Chondrocyte (in vitro differentiated cells): ENCODE data around the gene IL36B. TPM values are rescaled to one million over a fixed set of nuclear protein-coding genes. Genes with fewer than 3 reads are reported as not detected.

Source experiments
- DNase-seq: peaks from one replicate; pipeline ENCODE4 v3.0.0; 2021; ENCODE audit warnings: mixed read lengths, low spot score
- H3K27ac Mint-ChIP-seq: one replicate; pipeline ENCODE4 v1.8.0; 2021; ENCODE audit warnings: mild to moderate bottlenecking, moderate library complexity, mixed read lengths; ENCODE audit not compliant: unreplicated experiment
- H3K27me3 Mint-ChIP-seq: 2 replicates; pipeline ENCODE4 v1.8.0; 2021; ENCODE audit warnings: low read depth, mixed read lengths
- H3K36me3 Mint-ChIP-seq: 2 replicates; pipeline ENCODE4 v1.8.0; 2021; ENCODE audit warnings: low read depth, mixed read lengths
- H3K4me1 Mint-ChIP-seq: 2 replicates; pipeline ENCODE4 v1.8.0; 2021; ENCODE audit warnings: low read depth, mild to moderate bottlenecking, mixed read lengths
- H3K4me3 Mint-ChIP-seq: one replicate; pipeline ENCODE4 v1.8.0; 2021; ENCODE audit warnings: mild to moderate bottlenecking, moderate library complexity, mixed read lengths; ENCODE audit not compliant: unreplicated experiment
- H3K9me3 Mint-ChIP-seq: 2 replicates; pipeline ENCODE4 v1.8.0; 2021; ENCODE audit warnings: low read depth, mixed read lengths
- total RNA-seq: library from RNA; stranded (reverse); gene quantifications from 3 replicates; pipeline ENCODE4 v1.2.1, GENCODE V29; 2021
- TF ChIP-seq, protein P1 (sequence below): fragments of 200-600 bp; sonication (generic); IDR thresholded peaks from 2 replicates; pipeline ENCODE4 v1.5.0; 2021; ENCODE audit warnings: antibody characterized with exemption, mild to moderate bottlenecking, moderate library complexity

IL36B gene
- total RNA-seq, 1 donor from 2014 or later, result not detected

DNA sequence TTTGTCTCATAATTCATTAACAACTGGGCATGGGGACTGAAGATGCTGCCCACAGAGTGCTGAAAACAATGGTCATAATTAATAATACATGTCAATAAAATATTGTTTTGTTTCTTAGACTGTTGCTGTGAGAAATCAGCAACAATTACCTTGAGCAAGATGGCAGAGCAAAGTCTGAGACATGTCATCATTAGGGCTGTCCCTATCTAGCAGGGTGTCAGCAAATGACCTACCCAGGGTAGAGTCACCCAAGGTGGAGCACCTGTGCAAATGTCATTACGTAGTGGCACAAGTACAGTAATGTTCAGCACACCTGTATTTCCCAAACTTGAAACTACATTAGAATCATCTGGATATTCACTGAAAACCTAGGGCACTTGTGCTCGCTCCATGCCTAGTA lies 58.0 kb downstream of the IL36B start:
- Mint-ChIP-seq H3K27ac (no peak overlapping the region), H3K9me3 (peaks cover 27% of the 10 kb centered on the region), H3K4me3 (no peak overlapping the region), H3K36me3 (peaks cover 4% of the 10 kb centered on the region), H3K27me3 (peaks cover 33% of the 10 kb centered on the region), H3K4me1 (no peaks in the 10 kb centered on the region)
- no peak for DNase-seq
- TF ChIP-seq, protein P1, sequence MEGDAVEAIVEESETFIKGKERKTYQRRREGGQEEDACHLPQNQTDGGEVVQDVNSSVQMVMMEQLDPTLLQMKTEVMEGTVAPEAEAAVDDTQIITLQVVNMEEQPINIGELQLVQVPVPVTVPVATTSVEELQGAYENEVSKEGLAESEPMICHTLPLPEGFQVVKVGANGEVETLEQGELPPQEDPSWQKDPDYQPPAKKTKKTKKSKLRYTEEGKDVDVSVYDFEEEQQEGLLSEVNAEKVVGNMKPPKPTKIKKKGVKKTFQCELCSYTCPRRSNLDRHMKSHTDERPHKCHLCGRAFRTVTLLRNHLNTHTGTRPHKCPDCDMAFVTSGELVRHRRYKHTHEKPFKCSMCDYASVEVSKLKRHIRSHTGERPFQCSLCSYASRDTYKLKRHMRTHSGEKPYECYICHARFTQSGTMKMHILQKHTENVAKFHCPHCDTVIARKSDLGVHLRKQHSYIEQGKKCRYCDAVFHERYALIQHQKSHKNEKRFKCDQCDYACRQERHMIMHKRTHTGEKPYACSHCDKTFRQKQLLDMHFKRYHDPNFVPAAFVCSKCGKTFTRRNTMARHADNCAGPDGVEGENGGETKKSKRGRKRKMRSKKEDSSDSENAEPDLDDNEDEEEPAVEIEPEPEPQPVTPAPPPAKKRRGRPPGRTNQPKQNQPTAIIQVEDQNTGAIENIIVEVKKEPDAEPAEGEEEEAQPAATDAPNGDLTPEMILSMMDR, result no peak

DNA sequence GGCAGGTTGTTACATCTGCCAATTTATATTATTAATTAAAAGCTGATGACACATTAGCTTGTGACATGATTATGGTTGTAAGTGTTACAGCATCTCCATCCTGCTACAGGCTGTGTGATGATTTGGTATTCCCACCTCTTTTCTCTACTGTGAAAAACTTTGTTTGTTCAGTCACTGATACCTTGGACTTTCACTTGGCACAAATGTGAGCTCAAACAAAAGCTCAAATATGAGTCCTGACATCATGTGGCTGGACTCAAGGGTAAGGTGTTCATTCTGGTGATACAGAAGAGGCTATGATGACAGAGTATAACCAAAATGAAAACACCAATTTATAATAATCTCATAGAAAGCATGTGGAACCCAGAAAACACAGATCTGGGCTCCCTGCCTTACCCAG lies 58.8 kb downstream of the IL36B start:
- Mint-ChIP-seq H3K27me3 (peaks cover 33% of the 10 kb centered on the region), H3K4me3 (no peak overlapping the region), H3K27ac (no peak overlapping the region), H3K4me1 (no peaks in the 10 kb centered on the region), H3K9me3 (peaks cover 31% of the 10 kb centered on the region), H3K36me3 (peaks cover 4% of the 10 kb centered on the region)
- TF ChIP-seq, protein P1, result no peak
- DNase-seq, result no peak

DNA sequence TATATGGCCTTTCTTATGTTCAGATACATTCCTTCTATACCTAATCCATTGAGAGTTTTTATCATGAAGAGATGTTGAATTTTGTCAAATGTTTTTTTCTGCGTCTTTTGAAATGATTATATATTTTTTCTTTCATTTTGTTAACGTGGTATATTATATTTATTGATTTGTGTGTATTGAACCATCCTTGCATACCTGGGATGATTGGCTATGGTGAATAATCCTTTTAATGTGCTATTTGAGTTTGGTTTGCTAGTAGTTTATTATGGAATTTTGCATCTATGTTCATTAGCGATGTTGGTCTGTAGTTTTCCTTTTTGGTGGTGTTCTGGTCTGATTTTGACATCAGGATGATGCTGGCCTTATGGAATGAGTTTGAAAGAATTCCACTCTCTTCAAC lies 63.1 kb downstream of the IL36B start:
- DNase-seq, result no peak
- no peak overlapping the region for H3K27ac Mint-ChIP-seq
- peaks cover 36% of the 10 kb centered on the region for H3K27me3 Mint-ChIP-seq
- TF ChIP-seq, protein P1, result no peak
- no peaks in the 10 kb centered on the region for H3K4me1 Mint-ChIP-seq
- H3K9me3 Mint-ChIP-seq, result peaks cover 38% of the 10 kb centered on the region
- H3K36me3 Mint-ChIP-seq, result peaks cover 4% of the 10 kb centered on the region
- no peak overlapping the region for H3K4me3 Mint-ChIP-seq

DNA sequence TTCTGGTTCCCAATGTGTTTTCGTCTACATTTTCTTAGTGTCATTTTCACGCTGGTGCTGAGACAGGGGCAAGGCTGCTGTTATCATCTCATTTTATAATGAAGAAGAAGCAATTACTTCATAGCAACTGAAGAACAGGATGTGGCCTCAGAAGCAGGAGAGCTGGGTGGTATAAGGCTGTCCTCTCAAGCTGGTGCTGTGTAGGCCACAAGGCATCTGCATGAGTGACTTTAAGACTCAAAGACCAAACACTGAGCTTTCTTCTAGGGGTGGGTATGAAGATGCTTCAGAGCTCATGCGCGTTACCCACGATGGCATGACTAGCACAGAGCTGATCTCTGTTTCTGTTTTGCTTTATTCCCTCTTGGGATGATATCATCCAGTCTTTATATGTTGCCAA lies 67.6 kb downstream of the IL36B start:
- Mint-ChIP-seq H3K4me1 (no peaks in the 10 kb centered on the region), H3K36me3 (no peaks in the 10 kb centered on the region), H3K27ac (no peak overlapping the region), H3K27me3 (peaks cover 18% of the 10 kb centered on the region), H3K9me3 (peaks cover 18% of the 10 kb centered on the region), H3K4me3 (no peak overlapping the region)
- no peak for DNase-seq
- TF ChIP-seq, protein P1, result no peak

DNA sequence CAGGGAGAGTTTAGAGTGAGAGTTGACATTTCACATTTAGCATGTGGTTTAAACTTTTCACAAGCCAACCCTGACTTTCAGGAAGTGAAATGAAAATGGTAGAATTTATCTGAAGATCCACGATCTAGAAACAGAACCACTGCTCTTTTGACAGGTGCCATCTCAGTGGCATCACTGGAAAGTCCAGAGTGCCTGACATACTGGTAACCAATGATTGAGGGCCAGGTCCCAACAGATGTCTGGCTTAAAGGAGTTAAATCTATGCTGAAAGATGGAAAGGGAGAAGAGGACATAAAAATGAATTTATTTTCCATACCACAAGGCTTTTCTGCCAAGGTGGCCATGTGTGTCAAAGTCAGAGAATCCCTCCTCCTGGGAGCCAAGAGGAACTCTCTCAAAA lies 72.1 kb downstream of the IL36B start:
- no peak overlapping the region for H3K4me3 Mint-ChIP-seq
- H3K9me3 Mint-ChIP-seq, result no peaks in the 10 kb centered on the region
- no peaks in the 10 kb centered on the region for H3K4me1 Mint-ChIP-seq
- H3K27ac Mint-ChIP-seq, result no peak overlapping the region
- H3K27me3 Mint-ChIP-seq, result peaks cover 39% of the 10 kb centered on the region
- H3K36me3 Mint-ChIP-seq, result no peaks in the 10 kb centered on the region
- TF ChIP-seq, protein P1, result no peak
- DNase-seq, result no peak
